A673 (cell line): Measurements from ENCODE around the gene STPG1. TPM values are rescaled to one million over a fixed set of nuclear protein-coding genes. Genes with fewer than 3 reads are reported as not detected.

ENCODE experiments used
- BruUV-seq: library from RNA; stranded (reverse); fragments of 400-500 nt; replicated peaks from 2 replicates; lab custom pipeline; 2021; lab: Mats Ljungman, UMichigan
- CTCF ChIA-PET: fragments of 300-600 bp; sonication (Branson Sonifier 250); formaldehyde crosslinking; loops from one replicate; lab custom pipeline; 2022; ENCODE audit warnings: antibody characterized with exemption; lab: Charles Lee
- POLR2A ChIA-PET: fragments of 300-600 bp; sonication (Branson Sonifier 250); formaldehyde crosslinking; loops from one replicate; lab custom pipeline; 2022; ENCODE audit warnings: antibody characterized with exemption; ENCODE audit not compliant: low non-redundant PET; lab: Charles Lee
- DNase-seq: peaks from one replicate; pipeline ENCODE4 v3.0.0-alpha.2; 2015; ENCODE audit warnings: low spot score
- H3K27ac ChIP-seq: fragments of 200-600 bp; sonication (generic); 2 replicates; pipeline ENCODE4 v1.5.1; 2016; ENCODE audit warnings: mixed run types, low read depth, mild to moderate bottlenecking, mixed read lengths, antibody characterized with exemption, low read length; ENCODE audit not compliant: poor library complexity, severe bottlenecking
- H3K27me3 ChIP-seq: fragments of 200-600 bp; sonication (generic); replicated peaks from 2 replicates; pipeline ENCODE4 v1.6.1; 2017; ENCODE audit warnings: mixed run types, low read depth, mild to moderate bottlenecking, mixed read lengths, antibody characterized with exemption, low read length; ENCODE audit not compliant: insufficient read depth, poor library complexity
- H3K36me3 ChIP-seq: fragments of 200-600 bp; sonication (generic); 2 replicates; pipeline ENCODE4 v1.6.1; 2016; ENCODE audit warnings: mixed run types, mild to moderate bottlenecking, mixed read lengths, antibody characterized with exemption, low read length; ENCODE audit not compliant: insufficient read depth, poor library complexity, severe bottlenecking
- H3K4me1 ChIP-seq: fragments of 200-600 bp; sonication (generic); 2 replicates; pipeline ENCODE4 v1.6.1; 2017; ENCODE audit warnings: mixed run types, mild to moderate bottlenecking, mixed read lengths, antibody characterized with exemption, low read length; ENCODE audit not compliant: insufficient read depth, poor library complexity, severe bottlenecking
- H3K4me3 ChIP-seq: fragments of 200-600 bp; sonication (generic); 2 replicates; pipeline ENCODE4 v1.5.1; 2016; ENCODE audit warnings: low read depth, mixed run types, mild to moderate bottlenecking, mixed read lengths, low read length; ENCODE audit not compliant: poor library complexity, severe bottlenecking
- H3K9me3 ChIP-seq: fragments of 200-600 bp; sonication (generic); 2 replicates; pipeline ENCODE4 v1.6.1; 2016; ENCODE audit warnings: mixed run types, low read depth, mild to moderate bottlenecking, mixed read lengths, antibody characterized with exemption, low read length; ENCODE audit not compliant: poor library complexity, severe bottlenecking
- EZH2 ChIP-seq: fragments of 200-600 bp; sonication (generic); IDR thresholded peaks from 2 replicates; pipeline ENCODE4 v1.6.1; 2017; ENCODE audit warnings: borderline replicate concordance, low read depth, mild to moderate bottlenecking, mixed read lengths, antibody characterized with exemption, low read length; ENCODE audit not compliant: poor library complexity, severe bottlenecking
- intact Hi-C: fragments of 100-400 bp; cut with micrococcal nuclease; formaldehyde crosslinking; loops from one replicate; pipeline ENCODE4 v1.10.0; 2022; ENCODE audit not compliant: unreplicated experiment
- total RNA-seq: library from RNA; stranded (reverse); gene quantifications from 2 replicates; pipeline ENCODE4 v1.2.3, GENCODE V29; 2021
- TF ChIP-seq, protein P1 (sequence below): fragments of 300-800, 200-600 bp; sonication (generic); conservative IDR thresholded peaks from 2 replicates; pipeline ENCODE4 v1.5.1; 2017; ENCODE audit warnings: low read depth, mild to moderate bottlenecking, antibody characterized with exemption, low read length, moderate library complexity, mixed read lengths

STPG1 gene
- total RNA-seq, 1 experiment from 2014 or later, result 7.2 TPM

DNA sequence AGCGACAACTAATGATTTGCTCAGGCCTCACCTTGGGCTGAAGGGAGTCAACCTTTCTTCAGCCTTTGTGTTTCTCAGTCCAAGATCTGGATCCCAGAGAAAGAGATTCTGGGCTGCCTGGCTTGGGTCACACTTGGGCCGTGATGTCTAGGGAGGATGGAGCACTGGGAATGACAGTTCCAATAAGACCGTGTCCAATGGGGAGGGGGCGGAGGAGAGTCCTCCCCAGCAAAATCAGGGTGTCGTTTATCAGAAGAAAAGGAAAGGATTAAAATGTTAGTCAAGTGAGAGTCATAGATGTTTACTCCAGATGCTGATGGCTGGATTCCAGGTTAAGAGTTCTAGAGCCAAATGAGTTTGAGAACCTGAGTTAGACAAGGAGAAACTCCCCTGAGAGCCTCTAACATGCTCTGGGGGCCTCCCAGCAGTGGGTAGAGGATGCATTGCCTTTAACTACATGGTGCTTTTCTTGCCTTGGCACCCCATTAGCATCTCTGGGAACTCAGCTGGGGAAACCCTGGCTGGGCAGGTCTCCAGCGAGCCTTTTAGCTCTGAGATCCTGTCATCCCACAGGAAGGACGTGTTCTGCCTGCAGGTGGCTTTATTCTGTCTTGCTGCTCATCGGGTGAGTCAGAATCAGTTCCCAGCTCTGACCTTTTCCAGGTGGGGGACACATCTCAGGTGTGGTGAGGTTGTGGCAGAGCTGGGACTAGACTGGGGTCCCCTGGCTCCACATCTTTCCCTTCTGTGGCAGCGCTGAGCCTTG, 24.2 kb upstream of the STPG1 start:
- no peaks in the 10 kb centered on the region for H3K4me1 ChIP-seq
- POLR2A ChIA-PET, result no interaction called here
- H3K9me3 ChIP-seq, result no peaks in the 10 kb centered on the region
- no peak overlapping the region for H3K4me3 ChIP-seq
- no TSS peak for BruUV-seq
- TF ChIP-seq, protein P1, sequence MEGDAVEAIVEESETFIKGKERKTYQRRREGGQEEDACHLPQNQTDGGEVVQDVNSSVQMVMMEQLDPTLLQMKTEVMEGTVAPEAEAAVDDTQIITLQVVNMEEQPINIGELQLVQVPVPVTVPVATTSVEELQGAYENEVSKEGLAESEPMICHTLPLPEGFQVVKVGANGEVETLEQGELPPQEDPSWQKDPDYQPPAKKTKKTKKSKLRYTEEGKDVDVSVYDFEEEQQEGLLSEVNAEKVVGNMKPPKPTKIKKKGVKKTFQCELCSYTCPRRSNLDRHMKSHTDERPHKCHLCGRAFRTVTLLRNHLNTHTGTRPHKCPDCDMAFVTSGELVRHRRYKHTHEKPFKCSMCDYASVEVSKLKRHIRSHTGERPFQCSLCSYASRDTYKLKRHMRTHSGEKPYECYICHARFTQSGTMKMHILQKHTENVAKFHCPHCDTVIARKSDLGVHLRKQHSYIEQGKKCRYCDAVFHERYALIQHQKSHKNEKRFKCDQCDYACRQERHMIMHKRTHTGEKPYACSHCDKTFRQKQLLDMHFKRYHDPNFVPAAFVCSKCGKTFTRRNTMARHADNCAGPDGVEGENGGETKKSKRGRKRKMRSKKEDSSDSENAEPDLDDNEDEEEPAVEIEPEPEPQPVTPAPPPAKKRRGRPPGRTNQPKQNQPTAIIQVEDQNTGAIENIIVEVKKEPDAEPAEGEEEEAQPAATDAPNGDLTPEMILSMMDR, result no peak
- no peak for TF ChIP-seq EZH2
- no peak overlapping the region for H3K27ac ChIP-seq
- no peaks in the 10 kb centered on the region for H3K36me3 ChIP-seq
- no peaks in the 10 kb centered on the region for H3K27me3 ChIP-seq
- CTCF ChIA-PET, result no interaction called here
- intact Hi-C loops, result no loop called here
- DNase-seq, result no peak

DNA sequence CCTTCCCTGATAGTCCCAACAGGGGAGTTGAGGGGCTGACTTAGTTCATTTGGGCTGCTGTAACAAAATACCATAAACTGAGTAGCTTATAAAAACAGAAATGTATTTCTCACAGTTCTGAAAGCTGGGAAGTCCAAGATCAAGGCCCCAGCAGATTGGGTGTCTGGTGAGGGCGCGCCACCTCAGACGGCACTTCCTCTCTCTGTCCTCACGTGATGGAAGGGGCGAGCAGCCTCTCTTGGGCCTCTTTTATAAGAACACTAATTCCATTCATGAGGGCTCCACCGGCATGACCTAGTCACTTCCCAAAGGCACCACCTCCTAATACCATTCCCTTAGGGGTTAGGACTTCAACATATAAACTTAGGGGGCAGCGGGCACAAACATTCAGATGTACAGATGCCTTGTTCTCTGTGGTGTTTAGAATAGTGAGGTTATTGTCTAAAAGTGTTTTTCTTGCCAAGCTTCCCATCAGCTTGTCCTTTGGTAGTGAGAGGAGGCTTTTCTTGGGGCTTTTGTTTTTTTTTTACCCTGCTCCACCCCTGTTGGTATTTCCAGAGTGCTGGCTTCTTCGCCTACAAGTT, 22.3 kb upstream of the STPG1 start:
- ChIA-PET POLR2A (no interaction called here), CTCF (no interaction called here)
- Histone ChIP-seq H3K4me3 (no peak overlapping the region), H3K27me3 (no peaks in the 10 kb centered on the region), H3K27ac (no peak overlapping the region), H3K36me3 (no peaks in the 10 kb centered on the region), H3K9me3 (no peaks in the 10 kb centered on the region), H3K4me1 (no peaks in the 10 kb centered on the region)
- intact Hi-C loops, result no loop called here
- TF ChIP-seq, protein P1, result no peak
- no peak for TF ChIP-seq EZH2
- no peak for DNase-seq
- BruUV-seq, result no TSS peak

- DNase-seq, result no peak
- intact Hi-C loops, result no loop called here
- Histone ChIP-seq H3K4me1 (no peaks in the 10 kb centered on the region), H3K9me3 (no peaks in the 10 kb centered on the region), H3K36me3 (no peaks in the 10 kb centered on the region), H3K27me3 (no peaks in the 10 kb centered on the region), H3K4me3 (no peak overlapping the region), H3K27ac (no peak overlapping the region)
- TF ChIP-seq, protein P1, result no peak
- no peak for TF ChIP-seq EZH2
- BruUV-seq, result no TSS peak
- CTCF ChIA-PET, result no interaction called here
- POLR2A ChIA-PET, result no interaction called here
These were observed 13.9 kb upstream of the STPG1 start for GRCh38 chr1:24427545-24427862.
